Kidney (tissue), 14 donors: ENCODE results near the gene NR4A1. TPM values are rescaled to one million over a fixed set of nuclear protein-coding genes. Genes with fewer than 3 reads are reported as not detected.

ENCODE experiments used
- DNase-seq, 5 donors: peaks; one replicate each; pipeline ENCODE4 v3.0.0-alpha.2; 2013 to 2020
- FAIRE-seq: peaks from 2 replicates; lab custom pipeline; 2012; peaks lifted over from hg19 to GRCh38; lab: Jason Lieb, UNC
- H3K27ac ChIP-seq, 2 donors: one replicate each; pipeline ENCODE4 v1.7.0; 2013; ENCODE audit warnings: low read depth in 2 of 2, low read length in 2 of 2, inconsistent platforms in 1 of 2
- H3K27me3 ChIP-seq: one replicate; pipeline ENCODE4 v1.7.1; 2013; ENCODE audit warnings: low read length, inconsistent platforms; ENCODE audit not compliant: control insufficient read depth, insufficient read depth
- H3K36me3 ChIP-seq, 3 donors: one replicate each; pipeline versions ENCODE4 v1.7.0 to v1.7.1; 2013; ENCODE audit warnings: low read length in 3 of 3, control low read depth in 1 of 3, inconsistent platforms in 1 of 3; ENCODE audit not compliant: insufficient read depth in 3 of 3, control insufficient read depth in 2 of 3
- H3K4me1 ChIP-seq, 3 donors: one replicate each; pipeline versions ENCODE4 v1.7.0 to v1.7.1; 2013; ENCODE audit warnings: low read length in 3 of 3, inconsistent platforms in 1 of 3, low read depth in 1 of 3; ENCODE audit not compliant: control insufficient read depth in 2 of 3, insufficient read depth in 2 of 3
- H3K4me3 ChIP-seq, 3 donors: one replicate each; pipeline versions ENCODE4 v1.7.0 to v1.8.1; 2013; ENCODE audit warnings: low read length in 3 of 3, control low read depth in 1 of 3, inconsistent platforms in 1 of 3
- H3K9ac ChIP-seq, 3 donors: one replicate each; pipeline versions ENCODE4 v1.7.0 to v1.7.1; 2013; ENCODE audit warnings: low read length in 3 of 3, control low read depth in 1 of 3, inconsistent platforms in 1 of 3
- H3K9me3 ChIP-seq, 3 donors: one replicate each; pipeline versions ENCODE4 v1.7.0 to v1.7.1; 2013; ENCODE audit warnings: low read length in 3 of 3, control low read depth in 1 of 3, inconsistent platforms in 1 of 3; ENCODE audit not compliant: control insufficient read depth in 2 of 3, insufficient read depth in 1 of 3
- intact Hi-C: fragments of 100-400 bp; cut with DNase I; formaldehyde crosslinking; loops from one replicate; pipeline ENCODE4 v1.11.1; 2022
- polyA plus RNA-seq: library from polyadenylated mRNA; stranded (reverse); fragments of 350-450 nt; fragmentation: Illumina TruSeq; extraction: RNeasy Lipid Tissue Mini Kit (QIAGEN cat#74804); gene quantifications from one replicate; pipeline ENCODE4 v1.2.3, GENCODE V29; 2014; ENCODE audit warnings: low read depth, low replicate concordance; ENCODE audit not compliant: insufficient read depth
- total RNA-seq: library from RNA; stranded (reverse); fragmentation: NEBNext Ultra II Directional; extraction: Animal tissue kit (Norgen Biotek cat#: 25700); gene quantifications from one replicate; pipeline ENCODE4 v1.2.1, GENCODE V29; 2021
- TF ChIP-seq, protein P1 (sequence below): IDR thresholded peaks from 3 replicates; pipeline ENCODE4 v1.5.1; 2012; ENCODE audit warnings: mild to moderate bottlenecking, moderate library complexity, borderline replicate concordance; ENCODE audit not compliant: insufficient read depth; ENCODE audit errors: extremely low read depth
- donor health status: control.
- donor health status: control.
- donor health status: control.
- donor health status: control.
- donor health status: control.
- donor health status: DM: yes; HTN: yes; CAD: no.
- donor health status: Normal renal cell carcinoma (clear cell type).

Gene NR4A1
- total and polyA plus RNA-seq, 2 donors from 2014 or later, result 37.2 to 54.1 TPM

DNA sequence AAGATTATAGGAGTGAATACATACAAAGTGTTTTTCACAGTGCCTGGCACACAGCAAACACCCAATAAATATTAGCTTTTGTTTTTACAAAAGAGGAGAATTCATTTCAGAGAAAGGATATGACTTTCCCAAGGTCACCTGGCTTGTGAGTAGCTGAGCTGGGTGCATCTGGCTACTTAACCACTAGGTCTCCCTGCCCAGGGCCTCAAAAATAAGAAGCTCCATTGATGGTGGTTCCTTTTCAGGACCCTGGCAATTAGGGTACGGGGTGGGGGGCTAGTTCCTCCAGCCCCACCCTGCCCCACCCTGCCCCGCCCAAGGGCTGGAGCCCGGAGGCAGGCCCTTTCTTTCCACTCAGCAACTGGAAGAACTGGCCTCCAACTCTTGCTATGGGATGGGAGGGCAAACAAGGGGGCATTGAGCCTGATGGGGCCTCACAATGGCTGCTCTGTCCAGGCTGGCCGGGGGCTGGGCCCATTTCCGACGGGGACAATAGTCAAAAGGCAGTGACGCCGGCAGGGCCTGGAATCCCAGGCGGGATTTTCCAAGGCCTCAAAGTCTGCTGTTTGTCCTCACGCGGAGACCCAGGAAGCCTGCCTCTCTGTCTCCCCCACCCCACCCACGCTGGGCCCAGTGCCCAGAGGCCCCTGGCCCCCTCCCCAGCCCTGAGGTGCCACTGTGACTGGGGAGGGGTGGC lies 10.4 kb downstream of the NR4A1 start:
- TF ChIP-seq, protein P1, sequence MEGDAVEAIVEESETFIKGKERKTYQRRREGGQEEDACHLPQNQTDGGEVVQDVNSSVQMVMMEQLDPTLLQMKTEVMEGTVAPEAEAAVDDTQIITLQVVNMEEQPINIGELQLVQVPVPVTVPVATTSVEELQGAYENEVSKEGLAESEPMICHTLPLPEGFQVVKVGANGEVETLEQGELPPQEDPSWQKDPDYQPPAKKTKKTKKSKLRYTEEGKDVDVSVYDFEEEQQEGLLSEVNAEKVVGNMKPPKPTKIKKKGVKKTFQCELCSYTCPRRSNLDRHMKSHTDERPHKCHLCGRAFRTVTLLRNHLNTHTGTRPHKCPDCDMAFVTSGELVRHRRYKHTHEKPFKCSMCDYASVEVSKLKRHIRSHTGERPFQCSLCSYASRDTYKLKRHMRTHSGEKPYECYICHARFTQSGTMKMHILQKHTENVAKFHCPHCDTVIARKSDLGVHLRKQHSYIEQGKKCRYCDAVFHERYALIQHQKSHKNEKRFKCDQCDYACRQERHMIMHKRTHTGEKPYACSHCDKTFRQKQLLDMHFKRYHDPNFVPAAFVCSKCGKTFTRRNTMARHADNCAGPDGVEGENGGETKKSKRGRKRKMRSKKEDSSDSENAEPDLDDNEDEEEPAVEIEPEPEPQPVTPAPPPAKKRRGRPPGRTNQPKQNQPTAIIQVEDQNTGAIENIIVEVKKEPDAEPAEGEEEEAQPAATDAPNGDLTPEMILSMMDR, result no peak
- no peak for FAIRE-seq
- peaks cover 0 to 16% (median 10%) of the 10 kb centered on the region in 3 donors for H3K36me3 ChIP-seq
- DNase-seq, result no peak
- H3K27ac ChIP-seq, result no peak overlapping the region
- H3K9ac ChIP-seq, result no peak overlapping the region
- H3K4me1 ChIP-seq, result peaks cover 0 to 3% (median 0%) of the 10 kb centered on the region in 3 donors
- no peak overlapping the region for H3K4me3 ChIP-seq
- no peaks in the 10 kb centered on the region for H3K9me3 ChIP-seq
- no peaks in the 10 kb centered on the region for H3K27me3 ChIP-seq
- intact Hi-C loops, result no loop called here

DNA sequence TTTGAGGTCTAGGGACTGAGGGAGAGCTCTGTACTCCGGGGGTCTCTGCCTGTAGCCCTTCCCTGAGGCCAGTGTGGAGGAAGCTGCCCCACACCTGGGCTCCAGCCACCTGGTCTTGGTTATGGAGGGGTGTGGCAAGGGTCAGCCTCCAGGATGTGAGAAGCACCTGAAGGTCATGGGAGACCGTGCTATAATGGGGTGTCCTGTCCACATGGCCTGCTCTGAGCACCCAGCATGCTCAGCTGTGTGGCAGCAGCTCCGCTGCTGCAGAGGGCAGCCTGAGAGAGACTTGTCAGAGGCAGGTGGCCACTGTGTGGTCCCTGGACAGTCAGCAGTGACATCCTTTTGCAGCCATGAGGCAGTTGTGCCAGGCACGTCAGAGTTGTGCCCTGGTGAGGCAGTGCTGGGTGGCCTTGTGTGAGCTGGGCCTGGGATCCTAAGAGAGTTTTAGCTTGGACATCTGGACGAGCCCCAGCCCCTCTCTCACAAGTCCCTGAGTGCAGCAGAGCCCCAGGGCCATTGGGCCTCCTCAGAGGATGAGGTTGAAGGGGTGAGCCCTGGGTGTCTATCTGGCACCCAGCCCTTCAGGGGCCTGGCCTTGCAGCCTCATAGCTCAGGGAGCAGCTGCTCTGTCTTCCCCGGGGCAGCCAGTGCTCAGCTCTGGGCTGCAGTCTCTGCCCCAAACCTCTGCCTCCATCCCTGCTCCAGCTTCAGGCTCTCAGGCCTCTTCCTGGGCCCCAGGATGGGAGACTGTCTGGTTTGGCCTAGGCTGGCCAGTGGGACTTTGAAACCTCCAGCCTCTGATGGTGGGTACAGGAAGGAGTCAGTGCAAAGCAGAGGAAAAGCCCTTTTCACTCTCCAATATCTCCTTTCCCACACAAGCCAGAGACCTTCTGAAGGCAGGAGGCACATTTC lies 11.2 kb downstream of the NR4A1 start:
- no peak overlapping the region for H3K4me3 ChIP-seq
- H3K27ac ChIP-seq, result no peak overlapping the region

GRCh38 chr12:52063082-52063924 lies 12.1 kb downstream of the NR4A1 start:
- intact Hi-C loops, result no loop called here
- Histone ChIP-seq H3K9ac (no peak overlapping the region), H3K9me3 (no peaks in the 10 kb centered on the region), H3K4me1 (no peaks in the 10 kb centered on the region), H3K27me3 (no peaks in the 10 kb centered on the region), H3K27ac (no peak overlapping the region), H3K4me3 (no peak overlapping the region), H3K36me3 (peaks cover 0 to under 1% (median 0%) of the 10 kb centered on the region in 3 donors)
- DNase-seq (peak in 1 of 5 donors; percentile 45), FAIRE-seq (no peak)
- TF ChIP-seq, protein P1, result no peak

More for the DNA sequence above, 11.2 kb downstream of the NR4A1 start:
- TF ChIP-seq, protein P1, result no peak
- Histone ChIP-seq H3K4me1 (no peaks in the 10 kb centered on the region), H3K9me3 (no peaks in the 10 kb centered on the region), H3K36me3 (peaks cover 0 to 8% (median 5%) of the 10 kb centered on the region in 3 donors), H3K9ac (no peak overlapping the region), H3K27me3 (no peaks in the 10 kb centered on the region)
- FAIRE-seq, result no peak
- intact Hi-C loops, result no loop called here
- DNase-seq, result no peak
